Stimulated activated CD8-positive, alpha-beta memory T cell treated with anti-CD3 and anti-CD28 coated beads, Interleukin-12 subunit alpha, Interleukin-12 subunit beta, amount 100 ng/mL, for 24 hours (primary cell): ENCODE data around the gene BMP5.

Source experiments
- DNase-seq: peaks from one replicate; pipeline ENCODE4 v3.0.0-alpha.2; 2020; ENCODE audit errors: extremely low read depth

BMP5 gene

GRCh38 chr6:55713436-55713835 is 162.0 kb downstream of the BMP5 start:
- no peak for DNase-seq

- no peak for DNase-seq
Observed at GRCh38 chr6:55708711-55709110, 166.7 kb downstream of the BMP5 start.

GRCh38 chr6:55705451-55706440 is 169.6 kb downstream of the BMP5 start:
- DNase-seq, result no peak

GRCh38 chr6:55704421-55704820 is 171.0 kb downstream of the BMP5 start:
- no peak for DNase-seq
